Smooth muscle cell (in vitro differentiated cells): Measurements from ENCODE around the gene SPIRE1. TPM values are rescaled to one million over a fixed set of nuclear protein-coding genes. Genes with fewer than 3 reads are reported as not detected.

Experiments used
- DNase-seq: peaks from one replicate; lab custom pipeline; 2025; ENCODE audit not compliant: unreplicated experiment; lab: John Stamatoyannopoulos, UW
- H2AFZ ChIP-seq: fragments of 200-600 bp; sonication (generic); 2 replicates; pipeline ENCODE4 v1.6.0; 2016; ENCODE audit warnings: antibody characterized with exemption, low read depth, mild to moderate bottlenecking
- H3F3A ChIP-seq: fragments of 200-600 bp; sonication (generic); 2 replicates; pipeline ENCODE4 v1.6.0; 2017; ENCODE audit warnings: antibody characterized with exemption, low read depth
- H3K27ac ChIP-seq: fragments of 200-600 bp; sonication (generic); 2 replicates; pipeline ENCODE4 v1.5.1; 2016; ENCODE audit warnings: low read depth, mild to moderate bottlenecking
- H3K27me3 ChIP-seq: fragments of 200-600 bp; sonication (generic); 2 replicates; pipeline ENCODE4 v1.6.1; 2016; ENCODE audit warnings: low read depth, mild to moderate bottlenecking
- H3K36me3 ChIP-seq: fragments of 200-600 bp; sonication (generic); 2 replicates; pipeline ENCODE4 v1.5.1; 2016; ENCODE audit warnings: low read depth
- H3K4me1 ChIP-seq: fragments of 200-600 bp; sonication (generic); 2 replicates; pipeline ENCODE4 v1.5.1; 2016; ENCODE audit warnings: low read depth
- H3K4me2 ChIP-seq: fragments of 200-600 bp; sonication (generic); 2 replicates; pipeline ENCODE4 v1.6.0; 2016; ENCODE audit warnings: mild to moderate bottlenecking
- H3K4me3 ChIP-seq: fragments of 200-600 bp; sonication (generic); 2 replicates; pipeline ENCODE4 v1.5.1; 2016; ENCODE audit warnings: mild to moderate bottlenecking
- H3K79me2 ChIP-seq: fragments of 200-600 bp; sonication (generic); 2 replicates; pipeline ENCODE4 v1.6.0; 2016; ENCODE audit warnings: low read depth, mild to moderate bottlenecking
- H3K9ac ChIP-seq: fragments of 200-600 bp; sonication (generic); 2 replicates; pipeline ENCODE4 v1.6.0; 2016; ENCODE audit warnings: low read depth
- H3K9me3 ChIP-seq: fragments of 200-600 bp; sonication (generic); replicated peaks from 2 replicates; pipeline ENCODE4 v1.5.1; 2016; ENCODE audit warnings: low read depth
- H4K20me1 ChIP-seq: fragments of 200-600 bp; sonication (generic); 2 replicates; pipeline ENCODE4 v1.6.0; 2016; ENCODE audit warnings: low read depth
- WGBS: methylation state at CpG from one replicate; pipeline ENCODE4 v1.1.7; 2016; ENCODE audit warnings: low lambda C conversion rate; 5-methylcytosine and 5-hydroxymethylcytosine counted together
- polyA plus RNA-seq: library from polyadenylated mRNA; unstranded; fragments of >200 nt; fragmentation: Nextera tagmentation; extraction: Ambion mirVana; gene quantifications from 2 replicates; pipeline ENCODE4 v1.2.1, GENCODE V29; 2016
- total RNA-seq: library from RNA; depleted of rRNA; stranded (reverse); fragments of >200 nt; gene quantifications from 2 replicates; pipeline ENCODE4 v1.2.3, GENCODE V29; 2014
- TF ChIP-seq, protein P1 (sequence below): fragments of 200-600 bp; sonication (generic); IDR thresholded peaks from 2 replicates; pipeline ENCODE4 v1.5.1; 2017; ENCODE audit warnings: borderline replicate concordance, mild to moderate bottlenecking, antibody characterized with exemption; ENCODE audit not compliant: insufficient read depth, poor library complexity, severe bottlenecking

SPIRE1 gene
- total and polyA plus RNA-seq, 2 experiments from 2014 or later: 12.6 to 18.1 TPM

DNA sequence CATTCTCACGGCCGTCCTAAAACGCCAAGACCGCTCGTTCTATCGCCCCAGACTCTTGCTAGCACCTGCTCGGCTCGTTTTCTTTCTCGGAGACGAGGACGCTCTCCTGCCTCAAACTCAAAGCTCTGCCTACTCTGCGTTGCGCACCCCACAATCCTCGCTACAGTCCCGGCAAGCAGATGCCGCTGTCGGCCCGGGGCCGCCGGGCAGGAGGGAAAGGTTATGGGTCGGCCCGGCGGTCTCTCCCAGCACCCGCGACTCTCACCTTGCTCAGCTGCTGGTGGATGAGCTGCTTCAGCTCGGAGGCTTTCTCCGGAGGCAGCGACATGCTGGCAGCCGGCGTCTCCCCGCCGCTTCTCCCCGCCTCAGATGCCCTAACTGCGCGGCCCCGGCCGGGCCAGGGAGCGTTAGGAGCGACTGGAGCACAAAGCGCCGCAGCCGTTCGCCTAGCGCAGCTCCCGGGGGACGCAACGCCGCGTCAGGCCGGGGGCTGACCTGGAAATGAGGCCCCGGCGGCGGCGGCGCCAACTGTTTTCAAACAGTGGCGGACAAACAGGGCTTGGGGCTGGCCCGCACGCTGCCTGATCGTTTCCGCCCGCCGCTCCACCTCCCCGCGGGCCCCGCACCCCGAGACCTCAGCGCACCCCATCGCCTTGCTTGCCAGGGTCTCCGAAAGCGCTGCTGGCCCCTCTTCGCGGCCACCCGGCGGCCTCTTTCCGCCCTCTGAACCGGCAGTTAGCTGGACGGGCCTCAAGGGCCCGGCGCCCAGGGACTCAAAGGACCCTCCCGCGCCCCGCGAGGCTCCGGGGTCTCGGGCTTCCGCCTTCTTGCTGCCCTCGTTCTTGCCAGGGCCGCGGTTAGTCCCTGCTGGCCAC is 44.6 kb upstream of the SPIRE1 start, which contains the start of the genes CEP76 and PSMG2:
Gene CEP76 (minus strand): TSS at position 503 of the 875 bp plus-strand sequence. CDS start 175 bp downstream, at position 328.
Gene PSMG2 (plus strand): TSS at position 822 of the 875 bp plus-strand sequence. CDS start 66 bp downstream, outside the sequence.
- Histone ChIP-seq H2AFZ (peak within 1 kb of the TSS; percentile 93), H3K79me2 (peaks cover 56% of the 10 kb centered on the region), H3K4me2 (peak within 1 kb of the TSS; percentile 90), H4K20me1 (peaks cover 9% of the 10 kb centered on the region), H3K9me3 (no peaks in the 10 kb centered on the region), H3F3A (no peaks in the 10 kb centered on the region), H3K4me1 (peaks cover 20% of the 10 kb centered on the region), H3K36me3 (peaks cover 9% of the 10 kb centered on the region), H3K4me3 (peak within 1 kb of the TSS; percentile 84), H3K27me3 (no peaks in the 10 kb centered on the region), H3K27ac (peak within 1 kb of the TSS; percentile 98), H3K9ac (peak within 1 kb of the TSS; percentile 99)
- TF ChIP-seq, protein P1, sequence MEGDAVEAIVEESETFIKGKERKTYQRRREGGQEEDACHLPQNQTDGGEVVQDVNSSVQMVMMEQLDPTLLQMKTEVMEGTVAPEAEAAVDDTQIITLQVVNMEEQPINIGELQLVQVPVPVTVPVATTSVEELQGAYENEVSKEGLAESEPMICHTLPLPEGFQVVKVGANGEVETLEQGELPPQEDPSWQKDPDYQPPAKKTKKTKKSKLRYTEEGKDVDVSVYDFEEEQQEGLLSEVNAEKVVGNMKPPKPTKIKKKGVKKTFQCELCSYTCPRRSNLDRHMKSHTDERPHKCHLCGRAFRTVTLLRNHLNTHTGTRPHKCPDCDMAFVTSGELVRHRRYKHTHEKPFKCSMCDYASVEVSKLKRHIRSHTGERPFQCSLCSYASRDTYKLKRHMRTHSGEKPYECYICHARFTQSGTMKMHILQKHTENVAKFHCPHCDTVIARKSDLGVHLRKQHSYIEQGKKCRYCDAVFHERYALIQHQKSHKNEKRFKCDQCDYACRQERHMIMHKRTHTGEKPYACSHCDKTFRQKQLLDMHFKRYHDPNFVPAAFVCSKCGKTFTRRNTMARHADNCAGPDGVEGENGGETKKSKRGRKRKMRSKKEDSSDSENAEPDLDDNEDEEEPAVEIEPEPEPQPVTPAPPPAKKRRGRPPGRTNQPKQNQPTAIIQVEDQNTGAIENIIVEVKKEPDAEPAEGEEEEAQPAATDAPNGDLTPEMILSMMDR: no peak
- WGBS: 2% methylated on average over 86 of the region's 89 CpGs
- peak; percentile 82 for DNase-seq

DNA sequence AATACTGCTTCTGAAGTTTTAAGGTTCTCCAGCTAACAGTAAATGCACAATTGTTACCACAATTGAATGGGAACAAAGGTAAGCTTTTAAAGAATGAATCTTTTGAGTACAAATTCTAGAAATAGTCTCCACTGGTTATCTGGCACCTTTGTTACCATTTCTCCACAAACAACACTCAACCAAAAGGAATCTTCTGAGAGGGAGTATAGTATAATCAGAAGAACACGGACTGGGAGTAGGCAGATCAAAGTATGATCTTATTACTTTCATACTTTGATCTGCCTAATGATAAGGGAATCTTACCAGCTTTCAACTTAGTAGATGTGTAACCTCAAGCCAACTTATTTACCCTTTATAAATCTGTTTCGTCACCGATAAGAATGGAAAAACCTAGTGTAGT is 43.3 kb upstream of the SPIRE1 start:
- no peak overlapping the region for H2AFZ ChIP-seq
- WGBS: 84% methylated on average over 3 of the region's 3 CpGs
- no peaks in the 10 kb centered on the region for H3K27me3 ChIP-seq
- peaks cover 20% of the 10 kb centered on the region for H3K4me1 ChIP-seq
- H3K79me2 ChIP-seq: peaks cover 51% of the 10 kb centered on the region
- peak overlapping the region; percentile 84 for H3K4me3 ChIP-seq
- H3K4me2 ChIP-seq: peak overlapping the region; percentile 90
- no peak for DNase-seq
- H3K9ac ChIP-seq: no peak overlapping the region
- TF ChIP-seq, protein P1: no peak
- no peak overlapping the region for H3K27ac ChIP-seq
- no peaks in the 10 kb centered on the region for H3F3A ChIP-seq
- H3K9me3 ChIP-seq: no peaks in the 10 kb centered on the region
- peaks cover 9% of the 10 kb centered on the region for H4K20me1 ChIP-seq
- H3K36me3 ChIP-seq: peaks cover 5% of the 10 kb centered on the region

DNA sequence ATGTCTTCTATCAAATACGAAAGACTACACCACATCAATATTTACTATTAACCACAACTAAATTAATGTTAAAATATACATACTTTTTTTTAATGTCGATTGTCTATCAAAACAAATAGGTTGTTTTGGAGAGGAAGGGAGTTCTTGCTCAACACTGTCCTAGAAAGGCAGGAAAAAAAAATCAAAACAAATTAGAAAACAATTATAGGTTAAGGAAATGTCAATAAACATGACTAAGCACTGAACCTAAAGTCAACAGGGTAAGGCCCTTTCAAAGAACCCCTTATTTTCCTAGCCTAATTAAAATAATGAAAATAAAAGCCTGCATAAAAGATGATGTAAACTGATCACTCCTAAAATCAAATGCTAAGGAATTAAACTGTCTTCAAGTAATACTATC is 41.8 kb upstream of the SPIRE1 start:
- Histone ChIP-seq H4K20me1 (peaks cover 8% of the 10 kb centered on the region), H3K27me3 (no peaks in the 10 kb centered on the region), H3K4me3 (no peak overlapping the region), H3K9ac (no peak overlapping the region), H3F3A (no peaks in the 10 kb centered on the region), H2AFZ (no peak overlapping the region), H3K9me3 (no peaks in the 10 kb centered on the region), H3K4me1 (peaks cover 20% of the 10 kb centered on the region), H3K27ac (no peak overlapping the region), H3K36me3 (peaks cover 5% of the 10 kb centered on the region), H3K4me2 (no peak overlapping the region), H3K79me2 (peaks cover 38% of the 10 kb centered on the region)
- no peak for DNase-seq
- TF ChIP-seq, protein P1: no peak
- 95% methylated on average over 2 of the region's 2 CpGs for WGBS
